Testis (tissue), 3 donors: ENCODE data around the gene MRM2. TPM values are rescaled to one million over a fixed set of nuclear protein-coding genes. Genes with fewer than 3 reads are reported as not detected.

Source experiments
- DNase-seq: peaks from one replicate; pipeline ENCODE4 v3.0.0-alpha.2; 2019
- H3K27ac ChIP-seq, 2 donors: fragments of 200-600 bp; sonication (generic); one replicate each; pipeline ENCODE4 v1.5.1; 2019
- H3K27me3 ChIP-seq: fragments of 200-600 bp; sonication (generic); one replicate; pipeline ENCODE4 v1.5.1; 2019
- H3K36me3 ChIP-seq: fragments of 200-600 bp; sonication (generic); one replicate; pipeline ENCODE4 v1.5.1; 2017; ENCODE audit warnings: low read depth; ENCODE audit errors: missing control alignments
- H3K4me1 ChIP-seq: fragments of 200-600 bp; sonication (generic); one replicate; pipeline ENCODE4 v1.5.1; 2019
- H3K4me3 ChIP-seq, 2 donors: fragments of 200-600 bp; sonication (generic); one replicate each; pipeline ENCODE4 v1.5.1; 2017 to 2019
- H3K9me3 ChIP-seq: fragments of 200-600 bp; sonication (generic); one replicate; pipeline ENCODE4 v1.5.1; 2017
- CTCF ChIP-seq, 3 experiments: fragments of 450-650 bp in 2 of 3; fragments of 200-600 bp in 1 of 3; sonication (generic) in 1 of 3; IDR thresholded peaks; one replicate each; pipeline ENCODE4 v1.5.1; 2016 to 2019; ENCODE audit warnings: antibody characterized with exemption in 3 of 3, mild to moderate bottlenecking in 2 of 3, moderate library complexity in 1 of 3
- POLR2A ChIP-seq: fragments of 450-650 bp; IDR thresholded peaks from one replicate; pipeline ENCODE4 v1.6.1; 2017; ENCODE audit warnings: antibody characterized with exemption, mild to moderate bottlenecking, moderate library complexity
- WGBS, 2 donors: methylation state at CpG; one replicate each; pipeline ENCODE4 v1.1.5; 2018; 5-methylcytosine and 5-hydroxymethylcytosine counted together
- intact Hi-C: fragments of 100-400 bp; cut with DNase I; formaldehyde crosslinking; loops from one replicate; pipeline ENCODE4 v1.15.1; 2023; ENCODE audit warnings: low total_unique reads
- polyA plus RNA-seq: library from polyadenylated mRNA; stranded (reverse); fragments of 350-450 nt; fragmentation: Illumina TruSeq; extraction: RNeasy Lipid Tissue Mini Kit (QIAGEN cat#74804); gene quantifications from one replicate; pipeline ENCODE4 v1.2.3, GENCODE V29; 2014; ENCODE audit warnings: low read depth, low replicate concordance; ENCODE audit not compliant: insufficient read depth
- total RNA-seq, 2 donors: library from RNA; depleted of rRNA; stranded (reverse); fragments of >200 nt; gene quantifications; one replicate each; pipeline ENCODE4 v1.2.3, GENCODE V29; 2016

MRM2 gene
- total and polyA plus RNA-seq, 3 donors from 2014 or later: 18.1 to 31.2 (median 20.5) TPM

DNA sequence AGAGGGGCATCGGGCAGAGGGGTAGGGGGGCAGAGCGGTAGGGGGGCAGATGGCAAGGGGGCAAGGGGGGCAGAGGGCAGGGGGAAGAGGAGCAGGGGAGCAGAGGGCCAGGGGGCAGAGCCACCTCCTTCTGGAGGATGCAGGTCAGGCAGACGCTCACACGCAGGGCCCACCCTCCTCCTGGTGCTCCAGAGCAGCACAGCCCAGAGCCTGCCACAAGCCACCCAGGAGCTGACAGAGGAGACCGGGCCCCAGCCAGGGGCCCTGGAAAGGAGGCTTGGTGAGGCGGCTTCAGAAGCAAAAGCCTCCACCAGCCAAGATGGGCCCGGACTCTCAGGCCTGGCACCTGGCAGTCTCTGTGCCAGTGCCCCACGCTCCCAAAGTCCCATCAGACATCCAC lies 22.4 kb downstream of the MRM2 start:
- intact Hi-C loops: loop anchor here (10.0 kb wide), 1 partner anchor 645 kb away; the partner anchor contains the start of gene PSMG3
- Histone ChIP-seq H3K9me3 (no peaks in the 10 kb centered on the region), H3K4me1 (no peaks in the 10 kb centered on the region), H3K36me3 (no peaks in the 10 kb centered on the region), H3K27ac (no peak overlapping the region), H3K27me3 (no peaks in the 10 kb centered on the region), H3K4me3 (no peak overlapping the region)
- TF ChIP-seq CTCF (IDR thresholded peaks at IDR 0.05) (no peak), POLR2A (no peak)
- DNase-seq: no peak
- 88 to 92% methylated on average over 8 of the region's 8 CpGs for WGBS, 2 donors

DNA sequence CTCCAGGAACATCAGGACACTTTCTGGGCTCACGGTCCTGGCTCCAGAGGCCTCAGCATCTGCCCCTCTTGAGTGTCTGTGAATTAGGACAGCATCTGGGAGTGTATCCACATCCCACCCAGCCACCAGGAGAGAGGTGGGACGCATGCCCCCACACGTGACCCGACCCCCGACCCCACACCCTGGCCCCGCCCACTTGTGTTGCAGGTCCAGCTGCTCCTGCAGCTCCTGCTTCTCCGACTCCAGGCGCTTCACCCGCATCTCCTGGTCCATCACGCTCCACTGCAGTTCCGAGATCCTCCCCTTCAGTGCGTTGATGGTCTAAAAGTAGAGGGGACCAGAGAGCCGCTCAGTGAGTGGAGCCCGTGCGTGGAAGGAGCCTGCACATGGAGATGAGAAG lies 22.9 kb downstream of the MRM2 start:
- intact Hi-C loops: loop anchor here (10.0 kb wide), 1 partner anchor 644 kb away; the partner anchor contains the start of gene PSMG3
- Histone ChIP-seq H3K9me3 (no peaks in the 10 kb centered on the region), H3K27ac (no peak overlapping the region), H3K4me3 (no peak overlapping the region), H3K4me1 (no peaks in the 10 kb centered on the region), H3K27me3 (no peaks in the 10 kb centered on the region), H3K36me3 (no peaks in the 10 kb centered on the region)
- no peak for TF ChIP-seq CTCF (IDR thresholded peaks at IDR 0.05)
- WGBS, 2 donors: 90% methylated on average over 11 to 15 of the region's 15 CpGs
- no peak for DNase-seq

- no peaks in the 10 kb centered on the region for H3K9me3 ChIP-seq
- no peaks in the 10 kb centered on the region for H3K4me1 ChIP-seq
- no peak overlapping the region for H3K4me3 ChIP-seq
- intact Hi-C loops: loop anchor here (10.0 kb wide), 1 partner anchor 644 kb away; the partner anchor contains the start of gene PSMG3
- H3K27ac ChIP-seq: no peak overlapping the region
- H3K27me3 ChIP-seq: no peaks in the 10 kb centered on the region
- no peak for DNase-seq
- WGBS, 2 donors: 93 to 94% methylated on average over 6 to 9 of the region's 9 CpGs
- no peak for TF ChIP-seq POLR2A
- TF ChIP-seq CTCF (IDR thresholded peaks at IDR 0.05): no peak
- H3K36me3 ChIP-seq: no peaks in the 10 kb centered on the region
These were observed 23.6 kb downstream of the MRM2 start for GRCh38 chr7:2218444-2218785.

- DNase-seq: no peak
- Histone ChIP-seq H3K4me3 (no peak overlapping the region), H3K9me3 (no peaks in the 10 kb centered on the region), H3K36me3 (no peaks in the 10 kb centered on the region), H3K27ac (no peak overlapping the region), H3K4me1 (no peaks in the 10 kb centered on the region), H3K27me3 (no peaks in the 10 kb centered on the region)
- intact Hi-C loops: loop anchor here (10.0 kb wide), 1 partner anchor 643 kb away; the partner anchor contains the start of gene PSMG3
- WGBS, 2 donors: 87 to 93% methylated on average over 6 to 19 of the region's 19 CpGs
- no peak for TF ChIP-seq CTCF (IDR thresholded peaks at IDR 0.05)
- TF ChIP-seq POLR2A: no peak
These were observed 24.1 kb downstream of the MRM2 start for GRCh38 chr7:2217716-2218443.

- TF ChIP-seq CTCF (IDR thresholded peaks at IDR 0.05): no peak
- intact Hi-C loops: loop anchor here (10.0 kb wide), 1 partner anchor 642 kb away; the partner anchor contains the start of gene PSMG3
- no peaks in the 10 kb centered on the region for H3K4me1 ChIP-seq
- no peaks in the 10 kb centered on the region for H3K36me3 ChIP-seq
- no peak overlapping the region for H3K4me3 ChIP-seq
- no peak for DNase-seq
- WGBS, 2 donors: 91 to 94% methylated on average over 6 to 10 of the region's 10 CpGs
- no peaks in the 10 kb centered on the region for H3K9me3 ChIP-seq
- no peaks in the 10 kb centered on the region for H3K27me3 ChIP-seq
- no peak overlapping the region for H3K27ac ChIP-seq
These were observed 24.8 kb downstream of the MRM2 start for GRCh38 chr7:2217206-2217605.
